IMR-90 (cell line): ENCODE measurements around the gene COL4A1.

Source experiments
- BHLHE40 ChIP-seq: fragments of 150-350 bp; IDR thresholded peaks from 2 replicates; pipeline ENCODE4 v1.6.1; 2016; ENCODE audit warnings: mild to moderate bottlenecking, low read depth, low read length
- CEBPB ChIP-seq: IDR thresholded peaks from 2 replicates; pipeline ENCODE4 v1.6.1; 2012; ENCODE audit warnings: low read depth, low read length, improper control_type of control experiment
- CHD1 ChIP-seq: IDR thresholded peaks from 2 replicates; pipeline ENCODE4 v1.6.1; 2012; ENCODE audit warnings: low read depth, low read length, improper control_type of control experiment
- CTCF ChIP-seq: conservative IDR thresholded peaks from 2 replicates; pipeline ENCODE4 v1.5.1; 2012; ENCODE audit warnings: mild to moderate bottlenecking, low read depth, low read length, improper control_type of control experiment
- ELK1 ChIP-seq: fragments of 150-350 bp; IDR thresholded peaks from 2 replicates; pipeline ENCODE4 v1.6.1; 2016; ENCODE audit warnings: low read depth, mild to moderate bottlenecking, low read length, moderate library complexity, borderline replicate concordance
- MAFK ChIP-seq: IDR thresholded peaks from 2 replicates; pipeline ENCODE4 v1.6.1; 2012; ENCODE audit warnings: low read depth, low read length, improper control_type of control experiment
- MAZ ChIP-seq: IDR thresholded peaks from 2 replicates; pipeline ENCODE4 v1.6.1; 2012; ENCODE audit warnings: low read depth, mild to moderate bottlenecking, low read length, improper control_type of control experiment, moderate library complexity, borderline replicate concordance
- MXI1 ChIP-seq: IDR thresholded peaks from 2 replicates; pipeline ENCODE4 v1.6.1; 2012; ENCODE audit warnings: low read depth, mild to moderate bottlenecking, low read length, moderate library complexity, borderline replicate concordance
- POLR2A ChIP-seq: IDR thresholded peaks from 2 replicates; pipeline ENCODE4 v1.6.1; 2012; ENCODE audit warnings: mild to moderate bottlenecking, low read depth, low read length
- RAD21 ChIP-seq: IDR thresholded peaks from 2 replicates; pipeline ENCODE4 v1.6.1; 2012; ENCODE audit warnings: low read length, improper control_type of control experiment
- RCOR1 ChIP-seq: IDR thresholded peaks from 2 replicates; pipeline ENCODE4 v1.6.1; 2012; ENCODE audit warnings: mild to moderate bottlenecking, low read length, improper control_type of control experiment; ENCODE audit not compliant: insufficient replicate concordance
- RFX5 ChIP-seq: IDR thresholded peaks from 2 replicates; pipeline ENCODE4 v1.8.0; 2012; ENCODE audit warnings: low read depth, mild to moderate bottlenecking, low read length, moderate library complexity
- SMC3 ChIP-seq: fragments of 150-350 bp; IDR thresholded peaks from 2 replicates; pipeline ENCODE4 v1.6.1; 2016; ENCODE audit warnings: low read depth, mild to moderate bottlenecking, antibody characterized with exemption, low read length, moderate library complexity
- USF2 ChIP-seq: fragments of 150-350 bp; IDR thresholded peaks from 2 replicates; pipeline ENCODE4 v1.6.1; 2017; ENCODE audit warnings: mild to moderate bottlenecking, antibody characterized with exemption, low read length, low read depth

GRCh38 chr13:110182461-110182860 lies 124.5 kb downstream of the COL4A1 start:
- TF ChIP-seq CTCF (no peak), POLR2A (no peak), USF2 (no peak), MXI1 (no peak), CEBPB (no peak), BHLHE40 (no peak), RFX5 (no peak), MAZ (no peak), RAD21 (no peak), CHD1 (no peak), ELK1 (no peak), SMC3 (no peak), RCOR1 (no peak), MAFK (no peak)
